ENCODE measurements around the gene DGCR2.
"Not testable (repeated sequence)": the region's sequence is repeated elsewhere in the genome, so short reads cannot be mapped to it uniquely, and the experiment has no call there.

Gene DGCR2

DNA sequence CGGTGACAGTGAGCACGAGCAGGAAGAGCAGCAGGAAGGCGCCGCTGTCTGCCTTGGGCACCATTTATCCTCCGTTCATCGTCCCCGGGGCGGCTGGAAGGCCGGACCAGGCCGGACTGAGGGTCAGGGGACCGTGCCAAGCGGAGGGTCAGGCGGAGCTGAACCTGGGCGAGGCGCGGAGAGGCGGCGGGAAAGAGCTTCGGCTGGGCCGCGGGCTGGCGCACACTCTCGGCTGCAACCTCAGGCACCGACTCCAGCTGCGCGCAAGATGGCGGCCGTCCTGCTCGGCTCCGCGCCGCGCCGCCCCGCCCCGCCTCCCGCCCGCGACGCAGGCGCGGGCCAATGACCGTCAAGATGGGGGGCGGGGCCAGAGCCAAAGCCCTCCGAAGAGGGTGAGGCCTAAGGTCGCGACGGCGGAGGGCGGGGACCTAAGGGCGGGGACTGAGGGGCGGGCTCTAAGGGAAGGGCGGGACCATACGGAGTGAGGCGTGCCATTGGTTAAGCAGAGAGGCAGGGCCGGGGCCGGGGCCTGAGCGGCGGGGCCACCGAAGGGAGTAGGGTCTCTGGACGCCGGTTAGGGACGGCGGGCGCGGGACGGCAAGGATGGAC is at the start of gene DGCR2:
DGCR2 (minus strand) TSS at position 270 of the 609 bp plus-strand sequence; CDS start at position 64, 206 bp downstream.
- DNase-seq: peak; percentile 97 to 98

DNA sequence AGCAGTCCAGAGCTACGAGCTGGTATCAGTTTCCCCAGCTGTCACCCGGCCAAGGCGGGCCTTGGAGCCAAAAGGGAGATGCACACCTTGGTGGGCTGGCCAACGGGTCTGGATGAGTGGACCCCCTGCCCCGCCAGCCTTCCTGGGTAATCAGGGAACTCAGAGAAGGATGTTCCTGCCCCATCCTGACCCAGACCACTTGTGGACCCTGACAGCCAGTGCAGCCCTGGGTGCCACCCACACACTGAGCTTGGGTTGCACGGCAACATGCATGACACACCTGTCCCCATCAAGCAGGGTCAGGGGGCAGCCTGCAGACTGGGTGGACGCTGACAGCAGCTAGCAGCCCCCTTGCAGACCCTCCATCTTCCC is 47.7 kb upstream of the DGCR2 start:
- no peak for DNase-seq

- no peak for DNase-seq
Observed at GRCh38 chr22:19169002-19169946, 47.1 kb upstream of the DGCR2 start.

GRCh38 chr22:19168088-19168890 is 46.1 kb upstream of the DGCR2 start:
- no peak for DNase-seq

DNA sequence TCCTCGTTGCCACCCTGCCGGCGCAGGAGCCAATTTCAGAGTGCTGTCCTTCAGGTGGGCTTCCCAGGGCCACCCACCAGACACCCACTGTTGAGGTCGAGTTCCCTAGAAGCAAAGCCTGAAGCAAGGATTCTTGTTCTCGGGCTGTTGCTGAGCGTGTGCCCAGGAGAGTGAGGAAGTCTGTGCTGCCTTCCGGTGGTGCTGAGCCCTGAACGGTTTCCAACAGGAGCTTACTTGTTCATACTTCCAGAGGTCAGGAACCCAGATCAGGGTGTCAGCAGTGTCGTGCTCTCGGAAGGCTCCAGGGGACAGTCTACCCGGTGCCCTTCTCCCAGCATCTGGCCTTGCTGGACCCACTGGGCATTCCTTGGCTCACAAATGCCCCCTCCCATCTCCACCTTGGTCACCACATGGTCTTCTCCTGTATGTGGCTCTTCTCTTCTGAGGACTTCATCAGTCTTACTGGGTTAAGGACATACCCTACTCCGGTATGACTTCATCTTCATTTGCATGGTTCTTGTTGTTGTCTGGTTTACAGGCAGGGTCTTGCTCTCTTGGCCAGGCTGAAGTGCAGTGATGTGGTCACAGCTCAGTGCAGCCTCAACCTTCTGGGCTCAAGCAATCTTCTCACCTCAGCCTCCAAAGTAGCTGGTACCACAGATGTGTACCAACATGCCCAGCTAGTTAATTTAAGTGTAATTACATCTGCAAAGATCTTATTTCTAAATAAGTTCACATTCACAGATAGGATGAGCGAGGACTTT is 45.1 kb upstream of the DGCR2 start:
- no peak for DNase-seq

DNA sequence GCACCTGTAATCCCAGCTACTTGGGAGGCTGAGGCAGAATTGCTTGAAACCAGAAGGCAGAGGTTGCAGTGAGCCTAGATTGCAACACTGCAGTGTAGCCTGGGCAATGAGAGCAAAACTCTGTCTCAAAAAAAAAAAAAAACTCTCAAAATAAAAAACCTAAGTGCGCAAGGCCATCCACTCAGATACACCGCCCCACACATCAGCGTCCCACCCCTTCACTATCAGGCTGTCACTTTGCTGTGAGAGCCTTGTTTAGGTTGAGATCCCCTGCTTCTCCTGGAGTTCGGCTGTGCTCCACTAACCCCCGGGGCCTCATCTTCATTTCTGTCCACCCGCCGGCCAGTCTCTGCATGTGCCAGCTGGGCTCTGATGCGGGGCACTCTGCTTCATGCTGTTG is 44.2 kb upstream of the DGCR2 start:
- no peak for DNase-seq

DNA sequence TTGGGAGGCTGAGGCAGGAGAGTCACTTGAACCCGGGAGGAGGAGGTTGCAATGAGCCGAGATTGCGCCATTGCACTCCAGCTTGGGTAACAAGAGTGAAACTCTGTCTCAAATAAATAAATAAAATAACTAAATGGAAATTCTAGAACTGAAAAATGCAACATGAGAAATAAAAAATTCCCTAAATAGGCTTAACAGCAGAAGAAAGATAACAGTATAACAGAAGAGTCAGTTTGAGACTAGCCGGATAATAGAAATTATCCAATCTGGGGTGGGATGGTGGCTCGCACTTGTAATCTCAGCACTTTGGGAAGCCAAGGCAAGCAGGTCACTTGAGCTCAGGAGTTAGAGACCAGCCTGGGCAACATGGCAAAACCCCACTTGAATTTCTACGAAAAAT is 42.2 kb upstream of the DGCR2 start:
- DNase-seq: no peak

GRCh38 chr22:19158649-19159048 is 36.4 kb upstream of the DGCR2 start:
- DNase-seq: not testable (repeated sequence)

DNA sequence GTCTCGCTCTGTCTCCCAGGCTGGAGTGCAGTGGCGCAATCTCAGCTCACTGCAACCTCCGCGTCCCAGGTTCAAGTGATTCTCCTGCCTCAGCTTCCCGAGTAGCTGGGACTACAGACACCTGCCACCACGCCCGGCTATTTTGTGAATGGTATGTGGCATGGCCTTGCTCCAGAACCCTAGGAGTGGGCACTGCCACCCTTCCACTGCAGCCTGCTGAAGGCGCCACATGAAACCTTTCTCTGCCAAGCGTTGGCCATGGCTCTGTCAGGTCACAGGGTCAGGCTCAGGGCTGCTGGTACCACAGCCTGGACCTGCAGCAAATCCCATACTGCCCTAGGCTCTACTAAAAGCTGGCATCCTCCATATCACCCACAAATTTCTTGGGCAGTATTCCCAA is 33.9 kb upstream of the DGCR2 start:
- DNase-seq: not testable (repeated sequence)

GRCh38 chr22:19152942-19153883 is 31.0 kb upstream of the DGCR2 start:
- DNase-seq: no peak

DNA sequence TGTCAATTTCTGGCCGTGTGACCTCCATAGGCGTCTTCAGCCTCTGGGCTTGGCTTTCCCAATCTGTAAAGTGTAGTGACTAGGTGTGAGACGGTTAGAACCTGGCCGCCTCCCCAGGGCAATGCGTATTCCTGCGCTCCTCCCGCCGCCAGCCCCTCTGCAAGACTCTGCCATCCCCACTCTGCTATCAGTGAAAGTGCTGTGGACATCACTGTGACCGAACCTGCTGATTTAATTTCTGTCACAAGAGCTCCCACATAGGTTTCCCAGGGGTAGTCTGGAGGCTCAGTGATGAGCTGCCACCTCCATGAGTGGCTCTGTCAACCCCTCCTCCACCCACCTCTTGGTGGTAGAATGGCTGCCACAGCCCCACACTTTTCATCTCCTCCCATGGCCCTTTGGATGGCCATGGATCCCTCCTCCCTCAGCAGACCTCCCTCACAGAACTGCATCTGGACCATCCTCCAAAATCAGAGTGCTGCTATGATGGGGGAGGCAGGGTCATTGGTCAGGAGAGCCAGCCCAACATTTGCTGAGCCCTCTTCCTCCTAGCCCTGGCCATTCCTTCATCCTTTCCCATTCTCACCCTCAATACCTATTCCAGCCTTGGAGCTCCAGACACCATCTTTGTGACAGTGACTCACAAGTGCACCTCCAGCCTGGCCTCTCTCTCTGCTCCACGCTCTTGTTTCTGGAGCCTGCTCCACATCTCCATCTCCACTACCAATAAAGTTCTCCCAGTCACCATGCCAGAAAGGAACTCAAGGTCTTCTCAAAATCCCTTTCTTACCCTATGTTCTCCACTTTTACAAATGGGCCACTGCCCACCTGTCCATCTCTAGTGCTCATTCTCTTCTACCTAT is 29.3 kb upstream of the DGCR2 start:
- DNase-seq: no peak

GRCh38 chr22:19150482-19151328 is 28.5 kb upstream of the DGCR2 start:
- no peak for DNase-seq

GRCh38 chr22:19149991-19150390 is 27.8 kb upstream of the DGCR2 start, which contains the start of gene GSC2:
Gene GSC2, minus strand, starts transcription at chr22:19150292. Its CDS starts 9 bp downstream, at chr22:19150283.
- no peak for DNase-seq

- DNase-seq: no peak
Observed at GRCh38 chr22:19149047-19149883, 27.1 kb upstream of the DGCR2 start.

- DNase-seq: no peak
Observed at GRCh38 chr22:19148417-19149046, 26.3 kb upstream of the DGCR2 start.

DNA sequence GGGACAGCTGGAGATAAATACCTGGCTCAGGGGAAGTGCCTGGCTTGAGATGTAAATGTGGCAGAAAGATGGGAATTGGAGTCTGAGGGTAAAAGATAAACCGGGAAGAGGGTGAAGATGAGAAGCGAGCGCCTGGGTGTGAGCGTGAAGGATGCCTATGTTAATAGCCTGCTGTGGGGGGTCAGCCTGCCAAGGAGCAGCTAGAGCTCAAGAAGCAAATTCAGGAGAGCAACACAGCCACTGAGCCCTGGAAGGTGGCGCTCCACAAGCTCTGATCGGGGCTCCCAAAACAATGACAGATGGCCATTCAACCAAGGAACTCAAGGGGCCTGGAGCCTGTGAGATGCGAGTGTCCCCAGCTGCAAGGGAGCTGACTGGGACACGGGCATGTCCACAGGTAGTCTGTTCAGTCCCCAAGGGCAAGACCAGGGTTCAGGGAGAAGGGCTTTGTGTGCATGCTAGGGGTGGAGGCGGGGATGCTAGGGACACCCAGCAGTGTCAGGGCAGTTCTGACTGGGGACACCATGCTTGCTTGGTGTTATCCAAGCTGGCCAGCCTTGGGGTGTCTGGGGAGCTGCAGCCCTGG is 25.1 kb upstream of the DGCR2 start:
- no peak for DNase-seq

DNA sequence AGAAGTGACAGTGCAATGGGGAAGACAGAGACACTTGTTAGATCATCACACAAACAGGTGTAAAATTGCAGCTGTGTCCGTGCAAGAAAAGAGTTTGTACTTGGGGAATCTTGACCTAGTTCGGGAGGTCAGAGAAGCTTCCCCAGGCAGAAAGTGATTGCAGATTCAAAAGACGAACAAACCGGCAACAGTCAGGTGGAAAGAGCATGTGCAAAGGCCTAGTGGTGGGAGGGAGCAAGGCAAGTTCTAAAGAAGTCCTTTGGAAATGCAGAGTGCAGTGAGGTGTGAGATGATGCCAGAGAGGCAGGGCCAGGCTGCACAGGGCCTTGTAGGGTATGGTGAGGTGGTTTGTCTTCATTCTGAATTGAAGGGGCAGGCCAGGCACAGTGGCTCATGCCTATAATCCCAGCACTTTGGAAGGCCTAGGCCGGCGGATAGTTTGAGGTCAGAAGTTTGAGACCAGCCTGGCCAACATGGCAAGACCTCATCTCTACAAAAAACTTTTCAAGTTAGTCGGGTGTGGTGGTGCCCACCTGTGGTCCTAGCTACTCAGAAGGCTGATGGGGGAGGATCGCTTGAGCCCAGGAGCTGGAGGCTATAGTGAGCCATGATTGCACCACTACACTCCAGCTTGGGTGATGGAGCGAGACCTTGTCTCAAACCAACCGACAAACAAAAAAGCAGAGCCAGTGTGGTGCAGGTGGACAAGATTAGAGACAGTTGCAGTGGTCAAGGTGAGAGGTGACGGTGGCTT is 24.2 kb upstream of the DGCR2 start:
- no peak for DNase-seq
